GM12878 (cell line): Measurements from ENCODE around the gene SPATA6. TPM values are rescaled to one million over a fixed set of nuclear protein-coding genes. Genes with fewer than 3 reads are reported as not detected.

ENCODE experiments used
- ATAC-seq: fragments of 200-7000 bp; cut with Tn5 transposase; 3 replicates; pipeline ENCODE4 v1.9.1; 2020; ENCODE audit warnings: mild to moderate bottlenecking, moderate library complexity
- BruUV-seq: library from RNA; stranded (reverse); fragments of 400-500 nt; replicated peaks from 2 replicates; lab custom pipeline; 2021; lab: Mats Ljungman, UMichigan
- CTCF ChIA-PET: fragments of 300-600 bp; sonication (Branson Sonifier 250); formaldehyde crosslinking; extraction: SDS; loops from one replicate; lab custom pipeline; 2021; ENCODE audit warnings: inconsistent platforms; lab: Yijun Ruan, JAX
- POLR2A ChIA-PET: fragments of 350-600 bp; formaldehyde crosslinking; extraction: SDS; loops from one replicate; lab custom pipeline; 2021; ENCODE audit warnings: inconsistent platforms; lab: Charles Lee
- RAD21 ChIA-PET: fragments of 300-600 bp; sonication (Branson Sonifier 250); formaldehyde crosslinking; loops from one replicate; lab custom pipeline; 2023; ENCODE audit warnings: antibody characterized with exemption; ENCODE audit not compliant: unreplicated experiment; lab: Charles Lee
- SMC1A ChIA-PET: fragments of 300-600 bp; sonication (Branson Sonifier 250); formaldehyde crosslinking; loops from one replicate; lab custom pipeline; 2023; ENCODE audit not compliant: unreplicated experiment, uncharacterized antibody; lab: Charles Lee
- DNase-seq: peaks from one replicate; pipeline ENCODE4 v3.0.0-alpha.2; 2011; ENCODE audit warnings: low read depth, low spot score
- FAIRE-seq: peaks from 3 replicates; lab custom pipeline; 2011; peaks lifted over from hg19 to GRCh38; lab: Jason Lieb, UNC
- H2AFZ ChIP-seq: 2 replicates; pipeline ENCODE4 v1.6.0; 2011; ENCODE audit warnings: low read depth, low read length, control low read depth; ENCODE audit not compliant: control insufficient read depth
- H3K27ac ChIP-seq: 2 replicates; pipeline ENCODE4 v1.5.1; 2011; ENCODE audit warnings: control low read depth; ENCODE audit not compliant: control insufficient read depth, insufficient read depth
- H3K27me3 ChIP-seq, 2 experiments: replicated peaks in 1 of 2; 2 replicates each; pipeline versions ENCODE4 v1.6.0 to v1.6.1; 2011; ENCODE audit warnings: low read length in 1 of 2; ENCODE audit not compliant: control insufficient read depth in 2 of 2, insufficient read depth in 2 of 2
- H3K36me3 ChIP-seq, 2 experiments: 2 replicates each; pipeline ENCODE4 v1.5.1; 2011; ENCODE audit warnings: low read length in 1 of 2; ENCODE audit not compliant: control insufficient read depth in 2 of 2, insufficient read depth in 2 of 2
- H3K4me1 ChIP-seq: 2 replicates; pipeline ENCODE4 v1.6.1; 2011; ENCODE audit warnings: mild to moderate bottlenecking, low read length, moderate library complexity, mixed read lengths; ENCODE audit not compliant: control insufficient read depth, insufficient read depth
- H3K4me2 ChIP-seq: 2 replicates; pipeline ENCODE4 v1.6.0; 2011; ENCODE audit warnings: control low read depth; ENCODE audit not compliant: control insufficient read depth, insufficient read depth
- H3K4me3 ChIP-seq: fragments of 200-600 bp; sonication (generic); 2 replicates; pipeline ENCODE4 v1.5.1; 2016
- H3K79me2 ChIP-seq: 2 replicates; pipeline ENCODE4 v1.6.0; 2011; ENCODE audit warnings: low read length; ENCODE audit not compliant: control insufficient read depth, insufficient read depth
- H3K9ac ChIP-seq: 2 replicates; pipeline ENCODE4 v1.8.0; 2011; ENCODE audit warnings: low read length, control low read depth, mixed read lengths; ENCODE audit not compliant: control insufficient read depth, insufficient read depth
- H3K9me3 ChIP-seq: replicated peaks from 3 replicates; pipeline ENCODE4 v1.5.1; 2011; ENCODE audit warnings: mild to moderate bottlenecking, low read length; ENCODE audit not compliant: control insufficient read depth, insufficient read depth
- H4K20me1 ChIP-seq: 2 replicates; pipeline ENCODE4 v1.6.0; 2011; ENCODE audit not compliant: control insufficient read depth, insufficient read depth
- CBFB ChIP-seq: IDR thresholded peaks from 2 replicates; pipeline ENCODE4 v1.6.1; 2016; ENCODE audit warnings: antibody characterized with exemption, low read depth
- CBX5 ChIP-seq: sonication (generic); IDR thresholded peaks from 2 replicates; pipeline ENCODE4 v1.6.1; 2016; ENCODE audit warnings: low read depth, moderate library complexity, mild to moderate bottlenecking, inconsistent platforms
- EGR1 ChIP-seq, 2 experiments: IDR thresholded peaks; 1 replicate in 1 of 2; 2 replicates in 1 of 2; pipeline ENCODE4 v1.6.1; 2011 to 2012; ENCODE audit warnings: low read depth in 2 of 2, low read length in 2 of 2, borderline replicate concordance in 1 of 2, mild to moderate bottlenecking in 1 of 2, moderate library complexity in 1 of 2
- GABPA ChIP-seq: IDR thresholded peaks from 2 replicates; pipeline ENCODE4 v1.6.1; 2014; ENCODE audit warnings: antibody characterized with exemption, low read depth, mild to moderate bottlenecking, inconsistent platforms
- MEF2B ChIP-seq: fragments of 450-650 bp; IDR thresholded peaks from 2 replicates; pipeline ENCODE4 v1.6.1; 2018; ENCODE audit warnings: mild to moderate bottlenecking, moderate library complexity; ENCODE audit not compliant: partially characterized antibody, poor library complexity, severe bottlenecking
- MTA3 ChIP-seq: IDR thresholded peaks from 2 replicates; pipeline ENCODE4 v1.6.1; 2012; ENCODE audit warnings: low read length, inconsistent platforms, borderline replicate concordance
- MYB ChIP-seq: fragments of 150-350 bp; IDR thresholded peaks from 2 replicates; pipeline ENCODE4 v1.6.1; 2014; ENCODE audit warnings: mild to moderate bottlenecking, low read depth, low read length, borderline replicate concordance
- NR2C2 ChIP-seq: IDR thresholded peaks from 2 replicates; pipeline ENCODE4 v1.6.1; 2011; ENCODE audit warnings: borderline replicate concordance, low read depth; ENCODE audit not compliant: control insufficient read depth, insufficient read length
- NRF1 ChIP-seq: conservative IDR thresholded peaks from 2 replicates; pipeline ENCODE4 v1.6.1; 2011; ENCODE audit warnings: mild to moderate bottlenecking, low read depth, low read length, improper control_type of control experiment
- POLR2AphosphoS2 ChIP-seq: IDR thresholded peaks from 2 replicates; pipeline ENCODE4 v1.6.1; 2011; ENCODE audit warnings: low read depth, mild to moderate bottlenecking, low read length, improper control_type of control experiment, moderate library complexity
- RAD51 ChIP-seq: fragments of 450-650 bp; IDR thresholded peaks from 2 replicates; pipeline ENCODE4 v1.6.1; 2016; ENCODE audit warnings: moderate library complexity, mild to moderate bottlenecking, inconsistent platforms
- SREBF1 ChIP-seq: IDR thresholded peaks from 2 replicates; pipeline ENCODE4 v1.6.1; 2012; ENCODE audit warnings: mild to moderate bottlenecking, low read length
- STAT1 ChIP-seq: fragments of 450-650 bp; conservative IDR thresholded peaks from 2 replicates; pipeline ENCODE4 v1.6.1; 2014; ENCODE audit warnings: antibody characterized with exemption, mild to moderate bottlenecking
- TBL1XR1 ChIP-seq: IDR thresholded peaks from 2 replicates; pipeline ENCODE4 v1.6.1; 2012; ENCODE audit warnings: low read depth, low read length, improper control_type of control experiment
- ZNF274 ChIP-seq: IDR thresholded peaks from one replicate; pipeline ENCODE4 v1.8.0; 2011; ENCODE audit not compliant: insufficient read length, insufficient read depth
- ZNF384 ChIP-seq: IDR thresholded peaks from 2 replicates; pipeline ENCODE4 v1.6.1; 2012; ENCODE audit warnings: low read depth, mild to moderate bottlenecking, low read length, improper control_type of control experiment, borderline replicate concordance
- WGBS: methylation state at CpG from one replicate; pipeline ENCODE4 v1.1.6; 2016; ENCODE audit warnings: low lambda C conversion rate; ENCODE audit not compliant: insufficient replicate concordance, insufficient coverage; ENCODE audit errors: missing lambda C conversion rate; 5-methylcytosine and 5-hydroxymethylcytosine counted together
- in situ Hi-C: fragments of 300-500 bp; cut with MboI; formaldehyde crosslinking; loops from 9 replicates; pipeline ENCODE4 v1.14.3; 2018; ENCODE audit warnings: mixed read lengths
- intact Hi-C: fragments of 100-400 bp; cut with micrococcal nuclease; formaldehyde crosslinking; loops from one replicate; pipeline ENCODE4 v1.14.2; 2022; ENCODE audit not compliant: unreplicated experiment
- polyA plus RNA-seq, 11 experiments: library from polyadenylated mRNA; depleted of rRNA in 4 of 11; unstranded in 6 of 11; stranded (reverse) in 5 of 11; fragments of >200 nt; fragmentation: Nextera tagmentation in 4 of 11; fragmentation: Illumina TruSeq in 1 of 11; extraction: Ambion mirVana in 4 of 11; extraction: Trizol in 1 of 11; gene quantifications; 1 replicate in 1 of 11; 2 replicates in 10 of 11; pipeline versions ENCODE4 v1.2.1 to v1.2.3, GENCODE V29; 2011 to 2016; ENCODE audit warnings: inconsistent platforms in 2 of 11, missing spikeins in 2 of 11, low read depth in 1 of 11
- total RNA-seq, 4 experiments: library from RNA; depleted of rRNA in 3 of 4; stranded (reverse); fragments of >200 nt in 3 of 4; fragmentation: Illumina TruSeq in 1 of 4; extraction: Trizol in 1 of 4; gene quantifications; 2 replicates each; pipeline versions ENCODE4 v1.2.1 to v1.2.3, GENCODE V29; 2013 to 2021

SPATA6 gene
- total and polyA plus RNA-seq, 10 of the 15 experiments (the other 5 are each of a cell fraction or from before 2014, with no cell fraction given) = 0.29 TPM; not detected in 9

- H3K79me2 ChIP-seq = no peaks in the 10 kb centered on the region
- ChIA-PET SMC1A (no interaction called here), POLR2A (no interaction called here), RAD21 (no interaction called here), CTCF (no interaction called here)
- H3K4me1 ChIP-seq = no peaks in the 10 kb centered on the region
- no peak for ATAC-seq
- intact Hi-C loops (no loop called here), in situ Hi-C loops (no loop called here)
- no peak overlapping the region for H3K27ac ChIP-seq
- no peak overlapping the region for H3K4me2 ChIP-seq
- H2AFZ ChIP-seq = no peak overlapping the region
- no peak overlapping the region for H3K4me3 ChIP-seq
- no peaks in the 10 kb centered on the region for H3K9me3 ChIP-seq
- H3K27me3 ChIP-seq = no peaks in the 10 kb centered on the region
- H3K9ac ChIP-seq = no peak overlapping the region
- TF ChIP-seq NRF1 (no peak), MTA3 (no peak), MEF2B (no peak), SREBF1 (no peak), RAD51 (no peak), NR2C2 (no peak), STAT1 (no peak), GABPA (no peak), EGR1 (IDR thresholded peaks at IDR 0.05; ENCODE audit: borderline replicate concordance in 1 of 2, low read depth in 2 of 2, low read length in 2 of 2) (no peak), POLR2AphosphoS2 (no peak), CBX5 (no peak), ZNF384 (no peak), TBL1XR1 (no peak), CBFB (no peak), ZNF274 (no peak), MYB (no peak)
- DNase-seq = no peak
- no TSS peak for BruUV-seq
- H3K36me3 ChIP-seq = no peaks in the 10 kb centered on the region
- FAIRE-seq = no peak
- 18% methylated on average over 2 of the region's 2 CpGs for WGBS
- H4K20me1 ChIP-seq = no peaks in the 10 kb centered on the region
Observed at GRCh38 chr1:48309564-48310082, 162.4 kb downstream of the SPATA6 start.
